K562 (cell line): ENCODE measurements around the gene ACER1. TPM values are rescaled to one million over a fixed set of nuclear protein-coding genes. Genes with fewer than 3 reads are reported as not detected.

Source experiments
- ATAC-seq: fragments of 200-7000 bp; cut with Tn5 transposase; 3 replicates; pipeline ENCODE4 v1.9.1; 2020; ENCODE audit warnings: moderate library complexity
- BruUV-seq: library from RNA; stranded (reverse); fragments of 400-500 nt; replicated peaks from 2 replicates; lab custom pipeline; 2021; lab: Mats Ljungman, UMichigan
- CTCF ChIA-PET: fragments of 300-600 bp; formaldehyde crosslinking; extraction: SDS; loops from one replicate; lab custom pipeline; 2021; ENCODE audit warnings: low intra/inter-chr PET ratio; lab: Yijun Ruan, JAX
- POLR2A ChIA-PET: fragments of 300-600, 350-650 bp; sonication (Branson Sonifier 250); formaldehyde crosslinking; extraction: SDS; loops from one replicate; lab custom pipeline; 2021; ENCODE audit warnings: antibody characterized with exemption, inconsistent platforms; lab: Yijun Ruan, JAX
- DNase-seq, 4 experiments: peaks; one replicate each; pipeline versions ENCODE4 v3.0.0 to v3.0.0-alpha.2; 2011 to 2018; ENCODE audit warnings: low spot score in 3 of 4, mixed read lengths in 3 of 4; ENCODE audit errors: extremely low read depth in 1 of 4
- FAIRE-seq: peaks from 2 replicates; lab custom pipeline; 2011; peaks lifted over from hg19 to GRCh38; lab: Jason Lieb, UNC
- H2AFZ ChIP-seq: 2 replicates; pipeline ENCODE4 v1.6.0; 2011; ENCODE audit warnings: low read depth, low read length, control low read depth, inconsistent platforms
- H3K27ac ChIP-seq: fragments of 200-600 bp; 3 replicates; pipeline ENCODE4 v1.8.0; 2011; ENCODE audit warnings: low read depth, mild to moderate bottlenecking, control low read depth, inconsistent platforms, low read length, moderate library complexity, mixed read lengths; ENCODE audit errors: extremely low read depth
- H3K27me3 ChIP-seq, 2 experiments: fragments of 300-600 bp in 1 of 2; 2 replicates in 1 of 2; 3 replicates in 1 of 2; pipeline versions ENCODE4 v1.6.0 to v1.8.0; 2011; ENCODE audit warnings: inconsistent platforms in 2 of 2, low read length in 2 of 2, mild to moderate bottlenecking in 1 of 2, mixed read lengths in 1 of 2, moderate library complexity in 1 of 2; ENCODE audit not compliant: control insufficient read depth in 2 of 2, insufficient read depth in 2 of 2
- H3K36me3 ChIP-seq: fragments of 300-600 bp; 3 replicates; pipeline ENCODE4 v1.8.0; 2011; ENCODE audit warnings: mild to moderate bottlenecking, low read length, inconsistent platforms; ENCODE audit not compliant: control insufficient read depth, insufficient read depth
- H3K4me1 ChIP-seq, 2 experiments: fragments of 200-600 bp in 1 of 2; replicated peaks in 1 of 2; 2 replicates in 1 of 2; 3 replicates in 1 of 2; pipeline versions ENCODE4 v1.5.1 to v1.8.0; 2011; ENCODE audit warnings: inconsistent platforms in 2 of 2, low read length in 2 of 2, mild to moderate bottlenecking in 1 of 2, mixed read lengths in 1 of 2, moderate library complexity in 1 of 2; ENCODE audit not compliant: control insufficient read depth in 2 of 2, insufficient read depth in 2 of 2
- H3K4me2 ChIP-seq: 2 replicates; pipeline ENCODE4 v1.6.1; 2011; ENCODE audit warnings: low read length, control low read depth, inconsistent platforms, mixed read lengths; ENCODE audit not compliant: insufficient read depth
- H3K4me3 ChIP-seq: fragments of 200-600 bp; sonication (generic), shearing (Covaris generic); 2 replicates; pipeline ENCODE4 v1.5.1; 2016; ENCODE audit warnings: control low read depth, inconsistent platforms
- H3K79me2 ChIP-seq: fragments of 200-600 bp; 3 replicates; pipeline ENCODE4 v1.8.0; 2011; ENCODE audit warnings: low read length, inconsistent platforms; ENCODE audit not compliant: control insufficient read depth, insufficient read depth
- H3K9ac ChIP-seq, 2 experiments: 2 replicates each; pipeline versions ENCODE4 v1.6.0 to v1.6.1; 2011; ENCODE audit warnings: low read depth in 2 of 2, low read length in 2 of 2, control low read depth in 1 of 2, inconsistent platforms in 1 of 2, mild to moderate bottlenecking in 1 of 2, mixed read lengths in 1 of 2; ENCODE audit not compliant: insufficient read depth in 1 of 2
- H3K9me1 ChIP-seq: one replicate; pipeline ENCODE4 v1.6.0; 2011; ENCODE audit warnings: inconsistent platforms, mild to moderate bottlenecking, low read length, moderate library complexity; ENCODE audit not compliant: control insufficient read depth, insufficient read depth
- H3K9me3 ChIP-seq: replicated peaks from 2 replicates; pipeline ENCODE4 v1.5.1; 2011; ENCODE audit warnings: low read depth, low read length, inconsistent platforms; ENCODE audit not compliant: control insufficient read depth, insufficient read depth
- H4K20me1 ChIP-seq: replicated peaks from 2 replicates; pipeline ENCODE4 v1.6.1; 2011; ENCODE audit warnings: low read length, inconsistent platforms, mixed read lengths; ENCODE audit not compliant: control insufficient read depth, insufficient read depth
- ADNP ChIP-seq: fragments of 200-800 bp; sonication (Bioruptor generic); IDR thresholded peaks from 2 replicates; pipeline ENCODE4 v1.6.1; 2016; ENCODE audit warnings: missing genetic modification characterization, missing compliant biosample characterization
- ATF1 ChIP-seq, 2 experiments: fragments of 450-650 bp in 1 of 2; IDR thresholded peaks; 2 replicates each; pipeline ENCODE4 v1.6.1; 2016; ENCODE audit warnings: missing compliant biosample characterization in 1 of 2, missing genetic modification characterization in 1 of 2
- CCNT2 ChIP-seq: IDR thresholded peaks from 2 replicates; pipeline ENCODE4 v1.6.1; 2011; ENCODE audit warnings: borderline replicate concordance, low read depth, mild to moderate bottlenecking, moderate library complexity, mixed read lengths, low read length; ENCODE audit not compliant: insufficient read length; ENCODE audit errors: extremely low read depth
- ESRRA ChIP-seq: fragments of 450-650 bp; IDR thresholded peaks from 2 replicates; pipeline ENCODE4 v1.6.1; 2014; ENCODE audit warnings: low read depth, mild to moderate bottlenecking, moderate library complexity, borderline replicate concordance
- ETV1 ChIP-seq: fragments of 450-650 bp; conservative IDR thresholded peaks from 2 replicates; pipeline ENCODE4 v1.6.1; 2016; ENCODE audit warnings: missing genetic modification characterization, control low read depth, low read depth, missing compliant biosample characterization
- ETV6 ChIP-seq, 3 experiments: fragments of 150-350 bp in 1 of 3; sonication (generic) in 1 of 3; formaldehyde crosslinking in 1 of 3; IDR thresholded peaks; 2 replicates each; pipeline versions ENCODE4 v1.6.1 to v1.8.0; 2014 to 2022; ENCODE audit warnings: borderline replicate concordance in 2 of 3, low read depth in 2 of 3, antibody characterized with exemption in 1 of 3, low read length in 1 of 3, mild to moderate bottlenecking in 1 of 3, missing genetic modification reagents in 1 of 3
- GABPA ChIP-seq: fragments of 200-800 bp; sonication (Bioruptor generic); conservative IDR thresholded peaks from 2 replicates; pipeline ENCODE4 v1.6.1; 2016; ENCODE audit warnings: low read depth, missing genetic modification characterization, missing compliant biosample characterization
- GATA2 ChIP-seq: sonication (generic); formaldehyde crosslinking; IDR thresholded peaks from 2 replicates; pipeline ENCODE4 v1.4.0; 2020; ENCODE audit warnings: mild to moderate bottlenecking, missing genetic modification reagents
- KAT8 ChIP-seq: fragments of 450-650 bp; IDR thresholded peaks from 2 replicates; pipeline ENCODE4 v1.6.1; 2016; ENCODE audit warnings: low read depth, mild to moderate bottlenecking
- MCM7 ChIP-seq, 2 experiments: fragments of 450-650 bp; IDR thresholded peaks; 2 replicates each; pipeline ENCODE4 v1.6.1; 2016 to 2018
- RBBP5 ChIP-seq: fragments of 200-600 bp; sonication (generic); IDR thresholded peaks from 2 replicates; pipeline ENCODE4 v1.6.1; 2012; ENCODE audit warnings: borderline replicate concordance, mild to moderate bottlenecking, low read length, control low read depth, inconsistent platforms; ENCODE audit not compliant: insufficient read depth, poor library complexity, severe bottlenecking
- RBM34 ChIP-seq: fragments of 200-400 bp; formaldehyde crosslinking; IDR thresholded peaks from 2 replicates; pipeline ENCODE4 v1.6.1; 2018; ENCODE audit warnings: low read length, borderline replicate concordance; ENCODE audit not compliant: insufficient read depth
- ZFX ChIP-seq: sonication (generic); formaldehyde crosslinking; IDR thresholded peaks from 2 replicates; pipeline ENCODE4 v1.8.0; 2022; ENCODE audit warnings: mild to moderate bottlenecking, missing genetic modification reagents, moderate library complexity
- ZNF431 ChIP-seq: sonication (generic); formaldehyde crosslinking; IDR thresholded peaks from 2 replicates; pipeline ENCODE4 v1.8.0; 2022; ENCODE audit warnings: mild to moderate bottlenecking, missing genetic modification reagents
- ZNF561 ChIP-seq: fragments of 450-650 bp; formaldehyde crosslinking; conservative IDR thresholded peaks from 2 replicates; pipeline ENCODE4 v1.4.0; 2020; ENCODE audit warnings: mild to moderate bottlenecking, moderate library complexity
- ZNF764 ChIP-seq: fragments of 250-450 bp; sonication (Bioruptor Pico); IDR thresholded peaks from 2 replicates; pipeline ENCODE4 v1.4.0; 2020; ENCODE audit warnings: low read depth, mild to moderate bottlenecking, moderate library complexity
- WGBS: fragments of 100-300 bp; shearing (Covaris generic); methylation state at CpG from one replicate; pipeline ENCODE4 v1.1.6; 2016; ENCODE audit warnings: low coverage, mixed read lengths; ENCODE audit not compliant: insufficient coverage; ENCODE audit errors: missing lambda C conversion rate; 5-methylcytosine and 5-hydroxymethylcytosine counted together
- in situ Hi-C: fragments of 300-500 bp; cut with MboI; formaldehyde crosslinking; loops from 4 replicates; pipeline ENCODE4 v1.15.0; 2018; ENCODE audit warnings: inconsistent platforms, mixed read lengths
- intact Hi-C: fragments of 100-400 bp; cut with micrococcal nuclease; formaldehyde crosslinking; loops from 2 replicates; pipeline ENCODE4 v1.14.2; 2022
- polyA plus RNA-seq, 8 experiments: library from polyadenylated mRNA; depleted of rRNA in 4 of 8; stranded (reverse) in 5 of 8; unstranded in 3 of 8; fragments of >200 nt; fragmentation: Nextera tagmentation in 2 of 8; fragmentation: Illumina TruSeq in 1 of 8; extraction: Ambion mirVana in 2 of 8; extraction: Trizol in 1 of 8; gene quantifications; 2 replicates each; pipeline versions ENCODE4 v1.2.1 to v1.2.3, GENCODE V29; 2011 to 2014; ENCODE audit warnings: inconsistent platforms in 1 of 8, missing spikeins in 1 of 8
- total RNA-seq, 7 experiments: library from RNA; depleted of rRNA in 6 of 7; stranded (reverse); fragments of >200 nt in 6 of 7; fragmentation: Illumina TruSeq in 2 of 7; extraction: Trizol in 2 of 7; gene quantifications; 2 replicates each; pipeline versions ENCODE4 v1.2.1 to v1.2.3, GENCODE V29; 2011 to 2021; ENCODE audit warnings: low replicate concordance in 1 of 7
- TF ChIP-seq, protein P1 (sequence below): fragments of 250-450 bp; sonication (Bioruptor Pico); IDR thresholded peaks from 2 replicates; pipeline ENCODE4 v1.4.0; 2020; ENCODE audit warnings: borderline replicate concordance
- TF ChIP-seq, protein P2 (sequence below), 2 experiments: IDR thresholded peaks in 1 of 2; conservative IDR thresholded peaks in 1 of 2; 2 replicates each; pipeline ENCODE4 v1.6.1; 2016; ENCODE audit warnings: low read depth in 2 of 2, mild to moderate bottlenecking in 1 of 2, missing compliant biosample characterization in 1 of 2, missing genetic modification characterization in 1 of 2, moderate library complexity in 1 of 2

The ACER1 gene
- total and polyA plus RNA-seq, 9 of the 15 experiments (the other 6 are each of a cell fraction or from before 2014, with no cell fraction given) = not detected

DNA sequence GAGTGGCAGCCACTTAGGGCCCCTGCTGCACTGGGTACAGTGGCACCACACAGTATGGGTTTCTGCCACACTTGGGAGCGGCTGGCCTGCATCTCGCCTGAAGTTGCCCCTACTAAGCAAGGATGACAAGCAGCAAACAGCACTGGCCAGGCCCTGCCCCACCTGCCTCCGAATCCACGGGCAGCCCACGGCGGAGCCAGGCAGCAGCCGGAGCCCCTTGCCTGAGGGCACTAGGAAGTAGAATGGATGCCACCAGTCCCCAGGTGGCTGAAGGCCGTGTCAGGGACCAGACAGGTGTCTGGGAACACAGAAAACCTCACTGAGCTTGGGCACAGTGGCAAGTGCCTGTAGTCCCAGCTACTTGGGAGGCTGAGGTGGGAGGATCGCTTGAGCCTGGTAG lies 73.0 kb downstream of the ACER1 start:
- Histone ChIP-seq H3K27ac (no peak overlapping the region), H3K4me2 (no peak overlapping the region), H2AFZ (no peak overlapping the region), H3K4me1 (peaks cover 0 to 19% of the 10 kb centered on the region in 2 experiments; a peak in 2 of 5 replicates), H3K9ac (no peak overlapping the region), H3K36me3 (peaks cover 77% of the 10 kb centered on the region), H3K9me1 (no peaks in the 10 kb centered on the region), H3K79me2 (peaks cover 69% of the 10 kb centered on the region), H3K27me3 (no peaks in the 10 kb centered on the region), H3K9me3 (no peaks in the 10 kb centered on the region), H4K20me1 (no peaks in the 10 kb centered on the region), H3K4me3 (no peak overlapping the region)
- CTCF ChIA-PET = no interaction called here
- no peak for ATAC-seq
- no peak for FAIRE-seq
- intact Hi-C loops (no loop called here), in situ Hi-C loops (no loop called here)
- POLR2A ChIA-PET = interaction anchor here (0.6 to 1.9 kb wide), 2 partner anchors 11 to 14 kb away, joined by 3 to 6 read pairs; no protein-coding TSS in a partner anchor
- TF ChIP-seq, protein P1, sequence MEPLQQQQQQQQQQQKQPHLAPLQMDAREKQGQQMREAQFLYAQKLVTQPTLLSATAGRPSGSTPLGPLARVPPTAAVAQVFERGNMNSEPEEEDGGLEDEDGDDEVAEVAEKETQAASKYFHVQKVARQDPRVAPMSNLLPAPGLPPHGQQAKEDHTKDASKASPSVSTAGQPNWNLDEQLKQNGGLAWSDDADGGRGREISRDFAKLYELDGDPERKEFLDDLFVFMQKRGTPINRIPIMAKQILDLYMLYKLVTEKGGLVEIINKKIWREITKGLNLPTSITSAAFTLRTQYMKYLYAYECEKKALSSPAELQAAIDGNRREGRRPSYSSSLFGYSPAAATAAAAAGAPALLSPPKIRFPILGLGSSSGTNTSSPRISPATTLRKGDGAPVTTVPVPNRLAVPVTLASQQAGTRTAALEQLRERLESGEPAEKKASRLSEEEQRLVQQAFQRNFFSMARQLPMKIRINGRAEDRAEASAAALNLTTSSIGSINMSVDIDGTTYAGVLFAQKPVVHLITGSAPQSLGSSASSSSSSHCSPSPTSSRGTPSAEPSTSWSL (CRISPR knock-in tag) = no peak
- TF ChIP-seq ZNF431 (no peak), RBM34 (no peak), ESRRA (no peak), GATA2 (CRISPR knock-in tag) (no peak), ZNF764 (CRISPR knock-in tag) (no peak), ZFX (CRISPR knock-in tag) (no peak), ATF1 (CRISPR knock-in tag; IDR thresholded peaks at IDR 0.05) (no peak), ATF1 (tag; IDR thresholded peaks at IDR 0.05) (no peak), ETV1 (no peak), RBBP5 (no peak), ETV6 (IDR thresholded peaks at IDR 0.05; ENCODE audit: borderline replicate concordance in 1 of 2, low read depth in 2 of 2, low read length in 1 of 2) (no peak), ETV6 (CRISPR knock-in tag; IDR thresholded peaks at IDR 0.05; ENCODE audit: borderline replicate concordance) (no peak), ZNF561 (CRISPR knock-in tag) (no peak), MCM7 (IDR thresholded peaks at IDR 0.05) (no peak), ADNP (tag) (no peak), KAT8 (no peak), CCNT2 (no peak), GABPA (tag) (no peak)
- TF ChIP-seq, protein P2, sequence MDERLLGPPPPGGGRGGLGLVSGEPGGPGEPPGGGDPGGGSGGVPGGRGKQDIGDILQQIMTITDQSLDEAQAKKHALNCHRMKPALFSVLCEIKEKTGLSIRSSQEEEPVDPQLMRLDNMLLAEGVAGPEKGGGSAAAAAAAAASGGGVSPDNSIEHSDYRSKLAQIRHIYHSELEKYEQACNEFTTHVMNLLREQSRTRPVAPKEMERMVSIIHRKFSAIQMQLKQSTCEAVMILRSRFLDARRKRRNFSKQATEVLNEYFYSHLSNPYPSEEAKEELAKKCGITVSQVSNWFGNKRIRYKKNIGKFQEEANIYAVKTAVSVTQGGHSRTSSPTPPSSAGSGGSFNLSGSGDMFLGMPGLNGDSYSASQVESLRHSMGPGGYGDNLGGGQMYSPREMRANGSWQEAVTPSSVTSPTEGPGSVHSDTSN (CRISPR knock-in tag; IDR thresholded peaks at IDR 0.05; ENCODE audit: low read depth) = no peak
- TF ChIP-seq, protein P2 (tag; conservative IDR thresholded peaks at IDR 0.05; ENCODE audit: low read depth) = no peak
- 90% methylated on average over 8 of the region's 9 CpGs for WGBS
- BruUV-seq = no TSS peak
- no peak for DNase-seq
